ENCODE results near the gene NEURL2.
"Not testable (repeated sequence)": the region's sequence is repeated elsewhere in the genome, so short reads cannot be mapped to it uniquely, and the experiment has no call there.

The NEURL2 gene

DNA sequence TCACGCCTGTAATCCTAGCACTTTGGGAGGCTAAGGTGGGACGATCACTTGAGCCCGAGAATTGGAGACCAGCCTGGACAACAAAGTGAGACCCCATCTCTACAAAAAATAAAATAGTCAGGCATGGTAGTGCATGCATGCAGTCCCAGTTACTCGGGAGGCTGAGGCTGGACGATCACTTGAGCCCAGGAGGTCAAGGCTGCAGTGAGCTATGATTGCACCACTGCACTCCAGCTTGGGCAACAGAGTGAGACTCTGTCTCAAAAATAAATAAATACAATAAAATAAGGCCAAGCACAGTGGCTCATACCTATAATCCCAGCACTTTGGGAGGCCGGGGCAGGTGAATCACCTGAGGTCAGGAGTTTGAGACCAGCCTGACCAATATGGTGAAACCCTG lies 10.3 kb upstream of the NEURL2 start:
- not testable (repeated sequence) for DNase-seq (ENCODE audit: low read depth, low spot score)

- no peak for DNase-seq (ENCODE audit: low read depth, low spot score)
Measured at GRCh38 chr20:45899046-45899835, 8.2 kb upstream of the NEURL2 start.

DNA sequence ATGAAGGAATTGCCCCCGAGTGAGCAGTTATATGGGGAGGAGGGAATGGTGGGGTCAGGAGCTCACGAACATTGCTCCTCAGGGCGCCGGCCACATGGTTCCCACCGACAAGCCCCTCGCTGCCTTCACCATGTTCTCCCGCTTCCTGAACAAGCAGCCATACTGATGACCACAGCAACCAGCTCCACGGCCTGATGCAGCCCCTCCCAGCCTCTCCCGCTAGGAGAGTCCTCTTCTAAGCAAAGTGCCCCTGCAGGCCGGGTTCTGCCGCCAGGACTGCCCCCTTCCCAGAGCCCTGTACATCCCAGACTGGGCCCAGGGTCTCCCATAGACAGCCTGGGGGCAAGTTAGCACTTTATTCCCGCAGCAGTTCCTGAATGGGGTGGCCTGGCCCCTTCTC lies 7.3 kb upstream of the NEURL2 start:
- no peak for DNase-seq (ENCODE audit: low read depth, low spot score)

DNA sequence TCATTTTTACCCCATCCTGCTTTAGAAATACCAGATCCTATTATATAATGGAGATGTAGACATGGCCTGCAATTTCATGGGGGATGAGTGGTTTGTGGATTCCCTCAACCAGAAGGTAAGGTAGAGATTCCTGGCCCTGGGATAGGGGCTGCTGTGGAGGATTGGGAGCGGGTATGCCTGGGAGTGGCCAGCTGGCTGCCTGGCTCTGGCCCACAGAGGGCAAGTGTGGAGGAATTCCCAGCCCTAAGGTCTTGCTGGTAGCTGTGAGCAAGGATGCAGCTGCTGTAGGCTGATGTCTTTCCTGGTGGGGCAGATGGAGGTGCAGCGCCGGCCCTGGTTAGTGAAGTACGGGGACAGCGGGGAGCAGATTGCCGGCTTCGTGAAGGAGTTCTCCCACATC lies 6.7 kb upstream of the NEURL2 start:
- no peak for DNase-seq (ENCODE audit: low read depth, low spot score)

DNA sequence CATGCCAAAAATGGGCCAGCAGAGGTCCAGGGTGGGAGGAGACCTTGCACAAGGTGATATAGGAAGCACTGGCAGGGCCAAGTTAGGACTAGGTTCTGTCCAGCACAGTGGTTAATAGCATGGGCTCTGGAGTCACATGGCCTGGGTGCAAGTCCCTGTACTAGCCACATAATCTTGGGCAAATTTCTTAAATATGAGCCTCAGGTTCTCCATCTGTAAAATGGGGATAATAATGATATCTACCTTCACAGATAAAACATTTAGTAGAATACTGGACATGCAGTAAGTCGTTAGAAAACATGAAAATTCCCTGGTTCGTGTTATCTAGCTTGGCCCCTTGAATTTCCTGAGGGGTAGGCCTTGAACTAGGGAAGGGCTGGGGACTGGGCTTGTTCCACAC lies 6.3 kb upstream of the NEURL2 start:
- DNase-seq (ENCODE audit: low read depth, low spot score): no peak

- no peak for DNase-seq (ENCODE audit: low read depth, low spot score)
Measured at GRCh38 chr20:45896641-45897161, 5.7 kb upstream of the NEURL2 start.

- no peak for DNase-seq (ENCODE audit: low read depth, low spot score)
Measured at GRCh38 chr20:45894797-45895196, 3.8 kb upstream of the NEURL2 start.

DNA sequence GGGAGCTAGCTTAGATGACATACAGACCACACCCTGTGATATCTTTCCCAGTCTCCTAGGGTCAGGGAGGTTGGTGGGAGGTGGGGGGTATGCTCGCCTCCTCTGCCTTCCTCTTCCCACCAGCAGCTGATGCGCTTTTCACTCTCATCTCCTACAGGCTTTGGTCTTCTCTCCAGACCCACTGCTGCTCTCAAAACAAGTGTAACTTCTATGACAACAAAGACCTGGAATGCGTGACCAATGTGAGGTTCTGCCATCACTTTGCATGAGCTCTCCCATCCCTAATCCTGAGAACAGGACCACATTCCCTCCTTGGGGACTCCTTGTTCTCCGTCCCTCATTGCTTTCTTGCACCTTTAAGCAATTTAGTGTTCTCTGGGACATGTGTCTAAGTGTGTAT lies 2.8 kb upstream of the NEURL2 start:
- DNase-seq (ENCODE audit: low read depth, low spot score): no peak

DNA sequence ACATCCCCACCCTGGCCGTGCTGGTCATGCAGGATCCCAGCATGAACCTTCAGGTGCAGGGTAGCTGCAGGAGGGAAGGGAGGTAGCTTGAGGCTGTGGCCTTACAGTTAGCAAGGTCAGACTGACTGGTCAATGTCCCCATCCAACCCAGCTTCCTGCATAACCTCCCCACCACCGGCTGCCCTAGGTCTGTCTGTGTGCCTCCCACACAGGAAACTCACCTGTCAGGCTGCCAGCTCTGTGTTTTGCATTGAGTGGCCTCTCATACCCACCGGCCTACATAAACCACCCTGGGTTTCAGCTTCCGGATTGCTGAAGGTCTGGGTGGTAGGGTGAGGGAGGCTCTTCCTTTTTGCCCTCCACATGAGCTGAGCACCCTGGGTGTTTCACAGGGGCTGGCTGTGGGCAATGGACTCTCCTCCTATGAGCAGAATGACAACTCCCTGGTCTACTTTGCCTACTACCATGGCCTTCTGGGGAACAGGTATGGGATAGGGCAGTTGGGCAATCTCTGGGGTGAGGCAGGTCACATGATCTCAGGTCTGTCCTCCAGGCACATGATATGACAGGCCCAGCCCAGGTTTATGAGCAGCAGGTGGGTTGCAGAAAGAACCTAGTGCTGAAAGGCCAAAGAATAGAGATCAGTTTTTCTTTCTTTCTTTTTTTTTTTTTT lies 2.0 kb upstream of the NEURL2 start:
- no peak for DNase-seq (ENCODE audit: low read depth, low spot score)

GRCh38 chr20:45892049-45892825 lies 1.2 kb upstream of the NEURL2 start:
- peak; percentile 41 for DNase-seq (ENCODE audit: low read depth, low spot score)

DNA sequence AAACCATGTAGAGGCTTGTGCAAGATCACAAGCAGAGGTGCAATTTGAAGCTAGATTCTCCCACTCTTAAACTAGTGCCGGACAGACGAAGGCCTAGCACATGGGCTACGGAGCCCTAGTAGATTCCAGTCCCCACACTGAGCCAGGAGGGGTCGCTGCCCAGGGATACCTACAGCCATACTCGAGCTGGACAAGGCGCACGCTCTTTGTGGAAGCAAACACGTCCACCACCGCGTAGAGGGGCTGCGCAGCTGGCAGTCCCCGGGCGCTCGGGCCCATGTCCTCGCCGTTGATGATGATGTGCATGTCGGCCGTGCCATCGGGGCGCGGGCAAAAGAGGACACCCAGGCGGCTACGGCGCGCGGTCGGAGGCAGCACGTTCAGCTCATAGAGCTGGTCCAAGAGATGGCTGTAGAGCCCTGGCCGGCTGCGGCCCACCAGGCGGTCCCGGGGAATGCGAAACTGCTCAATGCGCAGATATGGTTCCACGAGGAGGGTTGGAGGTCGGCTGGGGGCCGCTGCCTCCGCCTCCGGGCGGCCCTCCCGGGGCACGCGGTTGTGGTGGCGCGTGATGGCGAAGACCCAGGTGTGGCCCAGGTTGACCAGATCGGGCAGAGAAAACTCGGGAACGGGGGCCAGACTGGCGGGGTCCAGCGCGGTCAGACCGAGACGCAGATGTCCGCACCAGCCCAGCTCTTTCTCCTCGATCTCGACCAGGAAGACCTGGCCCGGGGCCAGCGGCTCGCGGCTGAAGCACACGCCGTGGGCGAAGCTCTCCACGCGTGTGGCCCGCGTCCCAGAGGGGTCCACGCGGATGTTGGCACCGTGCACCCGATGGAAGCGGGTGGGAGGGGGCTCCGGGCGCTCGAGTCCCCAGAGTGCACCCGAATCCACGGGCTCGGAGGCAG lies 677 bp downstream of the NEURL2 start:
- peak; percentile 92 for DNase-seq (ENCODE audit: low read depth, low spot score)

GRCh38 chr20:45888681-45889080 lies 2.3 kb downstream of the NEURL2 start:
- no peak for DNase-seq (ENCODE audit: low read depth, low spot score)

GRCh38 chr20:45887346-45887715 lies 3.7 kb downstream of the NEURL2 start, which contains the start of gene SPATA25:
Gene SPATA25, minus strand, starts transcription at chr20:45887622. Its CDS starts 32 bp downstream, at chr20:45887590.
- DNase-seq (ENCODE audit: low read depth, low spot score): no peak

GRCh38 chr20:45886590-45887345 lies 4.2 kb downstream of the NEURL2 start:
- DNase-seq (ENCODE audit: low read depth, low spot score): no peak

- DNase-seq (ENCODE audit: low read depth, low spot score): no peak
Measured at GRCh38 chr20:45883100-45883469, 7.9 kb downstream of the NEURL2 start.

- DNase-seq (ENCODE audit: low read depth, low spot score): no peak
Measured at GRCh38 chr20:45882469-45883099, 8.4 kb downstream of the NEURL2 start.

GRCh38 chr20:45880988-45881788 lies 9.8 kb downstream of the NEURL2 start, which contains the start of gene ZSWIM1:
Gene ZSWIM1, plus strand, starts transcription at chr20:45881227. Its CDS starts 1,366 bp downstream, at chr20:45882593.
- peak; percentile 100 for DNase-seq (ENCODE audit: low read depth, low spot score)

GRCh38 chr20:45878076-45878761 lies 12.8 kb downstream of the NEURL2 start:
- DNase-seq (ENCODE audit: low read depth, low spot score): no peak
